ENCODE data around the gene PAPOLA. TPM values are rescaled to one million over a fixed set of nuclear protein-coding genes. Genes with fewer than 3 reads are reported as not detected.
"Not testable (repeated sequence)": the region's sequence is repeated elsewhere in the genome, so short reads cannot be mapped to it uniquely, and the experiment has no call there.

PAPOLA gene
- 135 TPM for polyA plus RNA-seq (2013, experiment 1 of 2; ENCODE audit: insufficient read length)
- 129 TPM for polyA plus RNA-seq (2013, experiment 2 of 2; ENCODE audit: insufficient read length)

GRCh38 chr14:96501740-96502620 is at the start of gene PAPOLA:
Gene PAPOLA (plus strand): TSS chr14:96502382. CDS start chr14:96502593, 211 bp downstream.
- DNase-seq: peak; percentile 95

- DNase-seq: no peak
Observed at GRCh38 chr14:96452684-96453083, 49.5 kb upstream of the PAPOLA start.

GRCh38 chr14:96455588-96455987 is 46.6 kb upstream of the PAPOLA start:
- peak; percentile 8 for DNase-seq

GRCh38 chr14:96459851-96460250 is 42.3 kb upstream of the PAPOLA start:
- DNase-seq: no peak

GRCh38 chr14:96461950-96462798 is 40.0 kb upstream of the PAPOLA start:
- DNase-seq: no peak

GRCh38 chr14:96464136-96464535 is 38.0 kb upstream of the PAPOLA start:
- DNase-seq: no peak

- DNase-seq: no peak
Observed at GRCh38 chr14:96466918-96467317, 35.3 kb upstream of the PAPOLA start.

- DNase-seq: no peak
Observed at GRCh38 chr14:96470331-96470730, 31.9 kb upstream of the PAPOLA start.

GRCh38 chr14:96470967-96471366 is 31.2 kb upstream of the PAPOLA start:
- not testable (repeated sequence) for DNase-seq

- DNase-seq: no peak
Observed at GRCh38 chr14:96478119-96478518, 24.1 kb upstream of the PAPOLA start.

- DNase-seq: no peak
Observed at GRCh38 chr14:96479435-96480146, 22.6 kb upstream of the PAPOLA start.

GRCh38 chr14:96481731-96482314 is 20.4 kb upstream of the PAPOLA start:
- DNase-seq: no peak

- no peak for DNase-seq
Observed at GRCh38 chr14:96482986-96483385, 19.2 kb upstream of the PAPOLA start.

GRCh38 chr14:96484399-96484798 is 17.8 kb upstream of the PAPOLA start:
- no peak for DNase-seq

GRCh38 chr14:96486705-96487104 is 15.5 kb upstream of the PAPOLA start:
- DNase-seq: no peak

- DNase-seq: no peak
Observed at GRCh38 chr14:96489327-96489726, 12.9 kb upstream of the PAPOLA start.

- DNase-seq: no peak
Observed at GRCh38 chr14:96493178-96493577, 9.0 kb upstream of the PAPOLA start.

- DNase-seq: no peak
Observed at GRCh38 chr14:96494331-96494730, 7.9 kb upstream of the PAPOLA start.

- DNase-seq: no peak
Observed at GRCh38 chr14:96497087-96497486, 5.1 kb upstream of the PAPOLA start.

- DNase-seq: no peak
Observed at GRCh38 chr14:96497586-96497985, 4.6 kb upstream of the PAPOLA start.

GRCh38 chr14:96501217-96501739 is 904 bp upstream of the PAPOLA start:
- DNase-seq: no peak
